ENCODE data around the gene CENPO. TPM values are rescaled to one million over a fixed set of nuclear protein-coding genes. Genes with fewer than 3 reads are reported as not detected.

CENPO gene
- total RNA-seq, 1 experiment from 2014 or later: 14.9 TPM

GRCh38 chr2:24785671-24786321, 7.4 kb upstream of the CENPO start:
- TF ChIP-seq CTCF (IDR thresholded peaks at IDR 0.05; ENCODE audit: unreplicated experiment): no peak
- Mint-ChIP-seq H3K4me3 (ENCODE audit: unreplicated experiment) (no peak overlapping the region), H3K9me3 (ENCODE audit: unreplicated experiment) (peaks cover 5% of the 10 kb centered on the region), H3K27me3 (ENCODE audit: insufficient read depth, unreplicated experiment) (peaks cover 5% of the 10 kb centered on the region), H3K36me3 (ENCODE audit: insufficient read depth, unreplicated experiment) (peaks cover 10% of the 10 kb centered on the region), H3K4me1 (ENCODE audit: insufficient read depth, unreplicated experiment) (no peaks in the 10 kb centered on the region), H3K27ac (ENCODE audit: low read depth, unreplicated experiment) (no peak overlapping the region)
- intact Hi-C loops (cut with micrococcal nuclease): no loop called here
- no TSS peak for BruUV-seq (replicated peaks)
- no peak for DNase-seq (ENCODE audit: unreplicated experiment)
- POLR2A ChIA-PET: no interaction called here
- CTCF ChIA-PET: interaction anchor here (0.6 kb wide), 1 partner anchor 273 kb away, joined by 3 read pairs; no protein-coding TSS in a partner anchor

- no peak overlapping the region for H3K27ac Mint-ChIP-seq (ENCODE audit: low read depth, unreplicated experiment)
- H3K4me1 Mint-ChIP-seq (ENCODE audit: insufficient read depth, unreplicated experiment): peaks cover 9% of the 10 kb centered on the region
- no peaks in the 10 kb centered on the region for H3K9me3 Mint-ChIP-seq (ENCODE audit: unreplicated experiment)
- H3K27me3 Mint-ChIP-seq (ENCODE audit: insufficient read depth, unreplicated experiment): no peaks in the 10 kb centered on the region
- no peak for DNase-seq (ENCODE audit: unreplicated experiment)
- no peak overlapping the region for H3K4me3 Mint-ChIP-seq (ENCODE audit: unreplicated experiment)
- ChIA-PET CTCF (no interaction called here), POLR2A (no interaction called here)
- TF ChIP-seq CTCF (IDR thresholded peaks at IDR 0.05; ENCODE audit: unreplicated experiment): no peak
- intact Hi-C loops (cut with micrococcal nuclease): no loop called here
- H3K36me3 Mint-ChIP-seq (ENCODE audit: insufficient read depth, unreplicated experiment): peaks cover 10% of the 10 kb centered on the region
- no TSS peak for BruUV-seq (replicated peaks)
Observed at GRCh38 chr2:24787532-24787931, 5.7 kb upstream of the CENPO start.

DNA sequence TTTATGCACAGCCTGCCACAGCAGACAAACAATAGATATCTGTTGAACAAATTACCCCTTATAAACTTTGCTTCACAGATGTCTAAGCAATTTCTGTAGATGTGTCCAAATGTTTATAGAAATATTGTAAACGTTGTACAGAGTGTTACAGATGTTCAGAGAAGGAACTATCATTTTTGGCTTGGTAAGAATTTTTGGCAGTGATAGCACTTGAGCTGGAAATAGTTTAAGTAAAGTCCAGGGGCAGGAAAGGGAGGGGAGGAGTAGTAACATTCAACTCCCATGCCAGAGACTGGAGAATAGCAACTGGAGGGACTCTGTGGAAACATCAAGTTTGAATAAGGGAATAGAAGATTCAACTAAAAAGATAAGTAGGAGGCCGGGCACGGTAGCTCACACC, 4.4 kb upstream of the CENPO start:
- no TSS peak for BruUV-seq (replicated peaks)
- Mint-ChIP-seq H3K27me3 (ENCODE audit: insufficient read depth, unreplicated experiment) (no peaks in the 10 kb centered on the region), H3K36me3 (ENCODE audit: insufficient read depth, unreplicated experiment) (peaks cover 10% of the 10 kb centered on the region), H3K4me3 (ENCODE audit: unreplicated experiment) (no peak overlapping the region), H3K27ac (ENCODE audit: low read depth, unreplicated experiment) (no peak overlapping the region), H3K4me1 (ENCODE audit: insufficient read depth, unreplicated experiment) (peaks cover 10% of the 10 kb centered on the region), H3K9me3 (ENCODE audit: unreplicated experiment) (no peaks in the 10 kb centered on the region)
- DNase-seq (ENCODE audit: unreplicated experiment): no peak
- TF ChIP-seq CTCF (IDR thresholded peaks at IDR 0.05; ENCODE audit: unreplicated experiment): no peak
- POLR2A ChIA-PET: interaction anchor here (1.1 kb wide), 1 partner anchor 8 kb away, joined by 3 read pairs; no protein-coding TSS in a partner anchor
- CTCF ChIA-PET: interaction anchor here (0.7 to 1.4 kb wide), 3 partner anchors 9 to 483 kb away, joined by 3 to 4 read pairs (median 3); no protein-coding TSS in a partner anchor
- intact Hi-C loops (cut with micrococcal nuclease): no loop called here

DNA sequence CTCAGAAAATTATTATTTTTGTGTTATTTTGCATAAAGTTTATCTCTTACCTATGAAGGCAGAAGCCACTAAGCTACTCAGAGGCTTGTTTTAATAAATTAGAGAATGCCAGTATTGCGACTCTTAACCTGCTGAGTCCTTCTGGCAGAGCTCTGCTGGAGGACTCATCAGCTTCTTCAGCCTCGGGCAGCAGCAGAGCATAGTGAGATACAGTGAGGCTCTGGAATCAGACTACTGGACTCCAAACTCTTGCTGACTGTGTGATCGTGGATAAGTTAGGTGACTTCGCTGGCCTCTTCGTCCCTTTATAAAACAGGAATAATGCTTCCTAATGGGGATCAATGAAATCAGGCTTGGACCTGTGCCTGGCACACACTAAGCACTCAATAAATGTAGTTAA, 1.8 kb upstream of the CENPO start:
- no peaks in the 10 kb centered on the region for H3K27me3 Mint-ChIP-seq (ENCODE audit: insufficient read depth, unreplicated experiment)
- no peak overlapping the region for H3K27ac Mint-ChIP-seq (ENCODE audit: low read depth, unreplicated experiment)
- H3K4me1 Mint-ChIP-seq (ENCODE audit: insufficient read depth, unreplicated experiment): peaks cover 19% of the 10 kb centered on the region
- DNase-seq (ENCODE audit: unreplicated experiment): no peak
- no peaks in the 10 kb centered on the region for H3K9me3 Mint-ChIP-seq (ENCODE audit: unreplicated experiment)
- H3K4me3 Mint-ChIP-seq (ENCODE audit: unreplicated experiment): no peak overlapping the region
- TF ChIP-seq CTCF (IDR thresholded peaks at IDR 0.05; ENCODE audit: unreplicated experiment): no peak
- no TSS peak for BruUV-seq (replicated peaks)
- intact Hi-C loops (cut with micrococcal nuclease): loop anchor here (1.0 to 10.0 kb wide), 3 partner anchors 177 to 370 kb away; partner anchors contain the start of gene NCOA1
- POLR2A ChIA-PET: interaction anchor here (0.6 kb wide), 1 partner anchor 36 kb away, joined by 3 read pairs; no protein-coding TSS in a partner anchor
- H3K36me3 Mint-ChIP-seq (ENCODE audit: insufficient read depth, unreplicated experiment): peaks cover 10% of the 10 kb centered on the region
- CTCF ChIA-PET: interaction anchor here (0.6 to 3.7 kb wide), 11 partner anchors 11 to 448 kb away, joined by 3 to 17 read pairs (median 3); no protein-coding TSS in a partner anchor

Data from MCF 10A (cell line).